ENCODE measurements around the gene MAPK8IP1.

The MAPK8IP1 gene

DNA sequence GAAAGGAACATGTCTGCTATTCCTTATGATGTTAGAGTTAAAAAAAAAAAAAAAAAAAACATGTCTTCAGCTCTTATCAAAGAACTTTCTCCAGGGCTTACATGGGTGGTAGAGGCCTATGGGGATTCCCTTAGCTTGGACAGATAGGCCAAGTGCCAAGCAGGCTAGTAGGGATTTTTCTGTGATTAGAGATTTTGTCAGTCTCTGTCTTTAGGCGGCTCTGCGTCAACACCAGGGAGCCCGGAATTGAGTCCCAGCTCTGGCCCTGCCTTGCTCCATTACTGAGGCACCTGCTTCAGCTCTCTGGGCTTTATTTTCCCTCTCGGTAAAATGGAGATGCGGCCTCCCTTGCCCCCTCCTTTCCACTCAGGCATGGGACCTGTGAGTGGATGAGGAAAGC lies 25.1 kb upstream of the MAPK8IP1 start:
- no peak for DNase-seq

DNA sequence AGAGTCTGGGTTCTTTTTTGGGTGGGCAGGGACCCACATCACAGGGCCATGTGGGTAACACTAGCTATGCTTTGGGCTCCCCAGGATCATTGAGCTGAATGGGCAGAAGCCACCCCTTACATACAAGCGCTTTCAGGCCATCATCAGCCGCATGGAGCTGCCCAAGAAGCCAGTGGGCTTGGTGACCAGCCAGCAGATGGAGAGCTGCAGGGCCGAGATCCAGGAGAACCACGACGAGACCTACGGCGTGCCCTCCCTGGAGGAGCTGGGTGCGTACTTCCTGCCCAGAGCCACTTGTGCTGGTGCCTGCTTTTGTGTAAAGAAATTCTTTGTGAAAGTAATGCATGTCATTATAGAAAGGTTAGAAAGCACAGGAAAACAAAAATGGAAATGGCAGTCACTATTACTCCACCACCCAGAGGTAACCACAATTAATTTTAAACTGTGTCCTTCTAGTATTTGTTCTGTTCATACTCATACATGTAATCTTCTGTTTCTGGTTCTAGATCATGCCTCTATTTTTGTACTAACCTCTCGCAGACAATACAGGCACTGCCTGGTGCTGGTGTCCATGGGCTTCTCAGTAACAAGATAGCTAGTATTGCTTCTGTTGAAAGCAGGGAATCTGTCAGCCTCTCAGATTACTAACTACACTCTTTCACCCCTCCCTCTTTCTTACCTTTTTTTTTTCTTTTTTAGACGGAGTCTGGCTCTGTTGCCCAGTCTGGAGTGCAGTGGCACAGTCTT lies 24.5 kb upstream of the MAPK8IP1 start:
- DNase-seq: no peak

DNA sequence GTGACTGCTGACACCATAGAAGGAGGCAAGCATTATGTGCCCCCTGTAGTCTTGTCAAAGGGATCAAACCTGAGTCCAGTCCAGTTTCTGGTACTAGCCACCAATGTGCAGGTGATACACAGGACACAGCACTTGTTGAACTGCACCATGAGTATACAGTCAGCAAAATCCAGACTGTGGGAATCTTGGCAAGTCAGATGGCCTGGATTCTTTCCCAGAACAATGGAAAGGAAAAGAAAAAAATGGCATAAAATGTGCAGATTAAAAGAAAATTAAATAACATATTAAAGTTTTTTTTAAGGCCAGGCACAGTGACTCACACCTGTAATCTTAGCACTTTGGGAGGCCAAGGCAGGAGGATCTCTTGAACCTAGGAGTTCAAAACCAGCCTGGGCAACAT lies 21.4 kb upstream of the MAPK8IP1 start:
- DNase-seq: no peak

DNA sequence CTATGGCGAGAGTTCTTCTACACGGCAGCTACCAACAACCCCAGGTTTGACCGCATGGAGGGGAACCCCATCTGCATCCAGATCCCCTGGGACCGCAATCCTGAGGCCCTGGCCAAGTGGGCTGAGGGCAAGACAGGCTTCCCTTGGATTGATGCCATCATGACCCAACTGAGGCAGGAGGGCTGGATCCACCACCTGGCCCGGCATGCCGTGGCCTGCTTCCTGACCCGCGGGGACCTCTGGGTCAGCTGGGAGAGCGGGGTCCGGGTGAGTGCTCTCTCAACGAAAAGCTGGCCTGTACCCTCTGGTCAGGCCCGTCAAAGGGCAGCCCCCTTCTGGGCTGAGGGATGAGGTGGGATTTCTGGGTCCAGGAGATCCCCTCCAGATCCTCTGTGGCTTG lies 15.9 kb upstream of the MAPK8IP1 start:
- no peak for DNase-seq

DNA sequence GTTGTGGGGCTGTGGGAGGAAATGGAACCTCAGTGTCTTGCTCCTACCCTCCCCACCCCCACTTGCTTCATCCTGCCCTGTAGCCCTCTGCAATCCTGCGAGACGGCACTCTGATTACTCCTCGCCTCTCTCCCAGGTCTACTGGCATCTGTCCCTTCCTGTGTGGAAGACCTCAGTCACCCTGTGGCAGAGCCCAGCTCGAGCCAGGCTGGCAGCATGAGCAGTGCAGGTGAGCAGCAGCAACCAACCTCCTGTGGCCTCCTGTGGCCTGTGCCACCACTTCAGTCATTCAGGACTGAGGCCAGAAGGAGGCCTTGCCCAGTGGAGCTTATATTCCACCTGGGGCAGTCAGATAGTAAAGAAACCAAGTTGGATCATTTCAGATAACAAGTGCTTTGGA lies 14.7 kb upstream of the MAPK8IP1 start:
- DNase-seq: no peak

DNA sequence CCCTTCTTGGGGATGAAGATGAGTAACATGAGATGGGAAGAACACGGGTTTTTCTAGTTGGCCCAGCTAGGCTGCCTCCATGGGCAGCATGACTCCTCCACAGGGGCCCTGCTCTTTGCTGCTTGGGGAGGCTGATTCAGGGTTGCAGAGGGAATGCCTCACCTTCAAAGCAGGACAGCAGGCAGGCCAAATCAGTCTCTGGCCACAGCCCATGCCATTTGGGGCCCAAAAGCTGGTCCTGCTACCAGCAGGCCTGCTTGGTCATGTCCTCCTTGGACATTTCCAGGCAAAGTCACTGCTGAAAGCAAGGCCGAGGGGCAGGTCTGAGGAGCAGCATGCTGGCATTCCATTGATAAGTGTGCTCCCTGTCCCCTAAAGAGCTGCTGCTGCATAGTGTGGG lies 13.8 kb upstream of the MAPK8IP1 start:
- no peak for DNase-seq

DNA sequence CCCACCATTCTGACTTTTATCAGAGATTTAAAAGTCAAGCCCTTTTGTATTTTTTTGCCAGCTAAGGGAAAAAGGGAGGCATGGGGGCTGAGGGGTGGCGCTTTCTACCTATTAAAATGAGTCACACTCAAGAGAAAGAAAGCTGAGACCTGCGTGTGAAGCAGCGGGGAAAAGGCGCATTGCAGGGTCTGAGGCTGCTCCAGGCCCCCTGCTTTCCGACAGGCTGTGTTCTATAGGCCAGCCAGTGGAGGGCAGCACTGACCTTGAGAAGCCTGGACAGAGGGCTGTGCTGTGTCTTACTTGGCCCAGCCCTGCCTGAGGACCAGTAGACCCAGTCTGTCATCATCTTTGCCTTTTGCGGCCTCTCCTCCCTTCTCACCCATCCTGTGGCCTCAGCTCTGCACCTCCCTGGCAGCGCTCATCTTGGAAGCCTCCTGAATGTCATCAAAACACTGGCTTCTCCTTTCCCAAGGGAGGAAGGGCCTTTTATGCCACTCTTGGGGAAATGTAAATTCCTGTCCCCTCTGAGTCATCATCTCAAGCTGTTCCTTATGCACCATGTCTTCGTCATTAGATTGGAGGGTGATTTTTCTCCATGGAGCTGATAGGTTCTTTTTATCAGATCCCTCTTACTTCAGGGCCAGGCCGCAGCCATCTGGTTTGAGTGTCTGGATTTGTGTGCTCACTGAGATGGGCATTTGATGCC lies 12.6 kb upstream of the MAPK8IP1 start:
- no peak for DNase-seq

DNA sequence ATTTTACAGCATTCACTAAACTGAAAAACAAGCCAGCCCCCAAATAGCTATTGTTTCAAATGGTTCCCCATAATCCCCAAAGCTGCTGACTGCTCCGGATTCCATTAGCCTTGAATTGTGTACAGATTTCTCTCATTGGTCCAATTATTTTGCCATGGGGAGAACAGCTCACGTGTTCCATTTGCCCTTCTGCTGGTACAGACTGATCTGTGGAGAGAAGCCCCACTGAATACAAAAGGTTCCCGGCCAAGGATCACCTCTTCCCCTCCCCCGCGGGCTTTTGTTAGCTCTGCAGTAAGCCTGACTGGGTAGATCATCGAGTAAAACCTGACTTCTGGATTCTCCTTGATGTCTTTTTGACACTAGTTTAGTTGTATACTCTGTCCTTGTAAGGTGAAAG lies 9.1 kb upstream of the MAPK8IP1 start:
- DNase-seq: no peak

DNA sequence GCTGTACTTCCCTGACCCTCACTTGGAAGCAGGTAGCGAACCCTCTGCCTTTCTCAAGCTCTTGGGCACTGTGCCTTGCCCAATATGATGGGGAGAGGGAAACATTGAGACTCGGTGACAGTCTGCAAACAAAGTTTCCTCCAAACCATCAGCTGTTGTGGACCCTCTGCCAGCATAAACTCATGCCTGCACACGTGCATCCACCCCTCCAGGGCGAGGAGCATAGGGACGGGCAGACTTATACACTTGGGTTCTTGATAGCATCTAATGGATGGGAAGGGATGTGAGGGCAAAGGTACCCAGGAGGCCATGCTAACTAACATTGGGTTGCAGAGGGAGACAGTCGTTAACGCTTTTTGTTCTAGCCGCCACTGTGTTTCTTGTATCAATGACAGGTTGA lies 8.2 kb upstream of the MAPK8IP1 start:
- DNase-seq: no peak

DNA sequence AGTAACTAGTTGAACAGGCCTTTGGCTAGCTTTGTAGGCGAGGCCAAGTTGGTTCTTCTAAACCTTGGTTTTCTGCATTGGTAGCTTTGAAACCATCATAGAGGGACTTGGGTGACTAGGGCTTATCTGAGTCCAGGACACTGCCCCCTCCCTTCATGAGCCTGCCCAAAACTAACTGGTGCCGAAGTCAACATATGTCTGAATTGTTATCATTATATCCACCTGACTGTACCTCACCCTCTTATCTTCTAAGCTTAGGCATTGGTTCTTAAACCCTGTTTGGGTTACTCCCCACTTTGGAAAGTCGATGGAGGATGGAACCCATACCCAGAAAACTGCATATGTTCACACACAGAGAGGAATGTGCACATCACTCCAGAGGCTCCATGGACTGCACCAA lies 7.6 kb upstream of the MAPK8IP1 start:
- no peak for DNase-seq

DNA sequence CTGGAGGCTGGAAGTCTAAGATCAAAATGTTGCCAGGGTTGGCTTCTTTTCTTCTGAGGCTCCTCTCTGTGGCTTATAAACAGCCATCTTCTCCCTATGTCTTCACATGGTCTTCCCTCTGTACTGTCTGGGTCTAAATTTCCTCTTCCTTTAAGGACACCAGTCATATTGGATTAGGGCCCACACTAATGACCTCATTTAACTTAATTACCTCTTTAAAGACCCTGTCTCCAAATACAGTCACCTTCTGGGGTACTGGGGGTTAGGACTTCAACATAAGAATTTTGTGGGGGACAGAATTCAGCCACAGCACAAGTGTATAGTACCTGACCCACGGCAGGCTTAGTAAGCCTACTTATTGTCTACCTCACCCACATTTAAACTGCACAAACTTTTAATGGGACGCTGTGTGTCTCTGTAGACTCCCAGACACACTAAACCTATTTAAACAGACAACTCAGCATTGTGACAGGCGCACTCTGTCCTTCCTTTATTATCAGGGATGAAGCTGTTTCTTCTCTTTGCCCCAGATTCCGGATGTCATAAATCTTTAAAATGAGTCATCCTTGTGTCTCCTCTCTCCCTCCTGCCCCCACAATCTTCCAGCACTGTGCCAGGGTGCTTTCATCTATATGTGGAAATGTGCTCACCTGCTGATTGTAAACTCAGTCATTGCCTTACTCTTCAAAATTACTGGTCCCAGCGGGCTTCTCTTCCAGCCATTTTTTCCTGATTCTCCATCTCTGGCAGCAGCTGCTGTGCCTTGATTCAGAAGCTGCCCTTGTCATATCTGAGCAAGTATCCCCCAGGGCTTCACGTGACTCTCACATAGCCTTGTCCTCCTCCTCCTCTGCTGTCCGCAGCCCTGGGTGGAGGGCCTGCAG lies 5.4 kb upstream of the MAPK8IP1 start:
- DNase-seq: no peak

DNA sequence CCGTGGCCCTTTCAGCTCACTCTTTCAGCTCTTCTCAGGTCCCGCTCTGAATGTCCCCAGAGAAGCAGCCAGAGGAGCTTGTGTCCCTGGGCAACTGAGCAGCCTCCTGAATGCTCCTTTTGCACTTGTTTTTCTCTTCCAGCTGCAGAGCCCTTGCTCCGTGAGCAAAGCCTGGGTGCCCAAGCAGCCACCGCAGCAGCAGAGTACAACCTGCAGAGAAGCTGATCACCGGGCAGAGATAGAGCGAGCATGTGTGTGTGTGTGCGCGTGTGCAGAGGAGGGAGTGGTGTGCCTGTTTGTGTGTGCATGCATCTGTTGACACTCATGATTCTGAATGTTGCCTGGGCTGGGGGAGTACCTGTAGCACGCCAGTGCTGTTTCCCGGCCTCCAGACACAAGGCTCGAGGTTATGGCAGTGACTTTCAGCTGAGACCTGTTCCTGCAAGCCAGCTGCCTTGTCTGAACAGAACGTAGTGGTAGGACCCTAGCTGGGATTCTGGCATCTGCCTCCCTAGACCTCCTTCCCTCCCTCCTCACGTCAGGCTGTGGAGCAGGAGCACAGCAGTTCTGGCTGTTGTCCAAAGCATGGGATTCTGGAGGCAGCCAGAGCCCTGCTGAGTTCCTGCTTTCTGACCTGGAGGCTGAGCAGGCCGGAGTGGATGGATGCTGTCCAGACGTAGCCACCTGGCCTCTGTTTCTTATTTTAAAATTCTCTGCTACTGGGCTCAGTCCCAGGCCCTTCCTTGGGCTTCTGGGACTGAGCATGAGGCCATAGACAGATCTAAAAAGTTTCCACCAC lies 4.5 kb upstream of the MAPK8IP1 start:
- peak; percentile 67 for DNase-seq

DNA sequence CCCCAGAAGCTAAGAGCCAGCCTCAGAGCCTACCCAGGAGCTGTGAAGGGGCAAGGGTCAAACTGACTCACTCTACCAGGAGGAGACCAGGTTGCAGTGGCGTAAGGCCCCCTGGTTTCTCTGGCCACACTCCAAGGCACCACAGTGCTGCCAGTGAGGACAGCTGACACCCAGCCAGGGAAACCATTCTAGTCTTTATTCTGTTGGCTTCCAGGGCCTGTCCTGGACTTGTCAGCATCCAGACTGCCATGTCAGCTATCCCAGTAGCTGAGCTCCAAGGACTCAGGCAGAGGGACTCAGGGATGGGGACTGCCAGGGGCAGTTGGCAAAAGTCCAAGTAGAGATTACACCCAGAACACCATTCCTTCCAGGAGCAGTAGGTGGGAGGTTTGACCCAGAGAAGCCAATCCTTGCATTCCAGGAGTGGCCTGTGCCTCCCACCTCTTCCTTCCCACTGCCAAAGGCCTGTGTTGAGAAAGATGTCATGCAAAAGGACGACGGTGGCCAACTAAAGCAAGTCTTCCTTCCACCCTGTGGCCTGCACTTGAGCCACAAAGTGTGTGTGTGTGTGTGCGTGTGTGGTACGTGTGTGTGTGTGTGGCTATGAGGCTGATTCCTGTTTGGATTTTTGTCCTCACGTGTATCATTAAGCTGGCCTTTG lies 3.6 kb upstream of the MAPK8IP1 start:
- DNase-seq: no peak

DNA sequence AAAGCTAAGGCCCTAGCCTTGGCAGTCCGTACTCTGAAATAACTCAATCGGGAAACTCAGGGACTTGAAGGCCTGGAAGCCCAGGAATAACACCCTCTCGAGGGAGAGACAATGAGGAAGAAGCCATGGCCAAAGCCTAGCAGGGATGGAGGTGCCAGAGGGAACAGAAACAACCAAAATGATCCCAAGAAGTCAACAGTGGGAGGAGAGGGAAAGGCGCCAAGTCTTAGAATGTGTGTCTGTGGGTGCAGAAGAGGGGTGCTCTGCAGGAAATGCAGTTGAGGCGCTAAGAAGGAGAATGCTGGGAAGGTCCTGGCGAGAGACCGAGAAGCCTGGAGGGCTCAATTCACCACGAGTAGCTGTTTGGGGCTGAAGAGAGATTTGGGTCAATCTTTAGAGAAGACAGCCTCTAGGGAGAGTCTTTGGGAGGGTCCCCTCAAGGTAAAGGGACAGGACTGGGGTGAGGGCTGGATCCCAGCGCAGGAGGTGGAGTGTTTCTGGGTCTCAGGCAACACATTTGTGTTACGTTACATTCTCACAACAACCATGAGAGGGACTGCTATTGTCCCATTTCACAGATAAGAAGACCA lies 760 bp upstream of the MAPK8IP1 start:
- no peak for DNase-seq

DNA sequence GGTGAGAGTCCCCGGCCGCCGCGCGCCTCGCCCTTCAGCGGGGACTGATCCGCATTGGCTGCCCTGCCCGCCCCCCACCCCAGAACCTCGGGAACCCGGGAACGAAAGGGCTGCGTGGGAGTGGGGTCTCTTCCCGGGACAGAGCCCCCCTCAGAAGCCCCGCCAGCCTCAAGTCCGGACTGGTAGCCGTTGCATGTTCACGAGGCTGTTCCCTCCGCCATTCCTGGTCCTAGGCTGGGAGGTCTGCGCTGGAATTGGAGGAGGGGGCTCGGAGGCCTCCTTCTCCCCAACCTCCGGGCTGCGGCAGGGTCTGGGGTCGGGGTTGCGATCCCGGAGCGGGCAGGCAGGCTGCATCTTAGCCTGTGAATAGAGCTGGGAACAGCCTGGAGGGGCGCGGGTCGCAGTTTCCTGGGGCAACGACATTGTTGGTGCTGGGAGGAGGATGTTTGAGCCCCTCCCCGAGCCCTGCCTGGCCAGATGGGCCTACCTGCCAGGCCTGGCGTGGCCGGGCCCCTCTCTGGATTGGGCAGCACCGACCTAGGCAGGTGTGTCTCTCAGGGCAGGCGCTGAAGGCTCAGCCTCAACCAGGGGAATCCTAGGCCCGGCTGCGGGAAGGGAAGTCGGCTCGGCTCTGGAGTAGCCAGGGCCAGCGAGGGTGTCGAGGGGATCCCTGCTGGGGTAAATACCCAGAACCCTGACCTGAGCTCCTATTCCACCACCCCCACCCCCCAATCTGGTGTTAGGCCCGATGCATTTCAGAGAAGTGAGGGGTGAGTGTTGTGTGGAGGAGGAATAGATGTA lies 670 bp downstream of the MAPK8IP1 start:
- no peak for DNase-seq

DNA sequence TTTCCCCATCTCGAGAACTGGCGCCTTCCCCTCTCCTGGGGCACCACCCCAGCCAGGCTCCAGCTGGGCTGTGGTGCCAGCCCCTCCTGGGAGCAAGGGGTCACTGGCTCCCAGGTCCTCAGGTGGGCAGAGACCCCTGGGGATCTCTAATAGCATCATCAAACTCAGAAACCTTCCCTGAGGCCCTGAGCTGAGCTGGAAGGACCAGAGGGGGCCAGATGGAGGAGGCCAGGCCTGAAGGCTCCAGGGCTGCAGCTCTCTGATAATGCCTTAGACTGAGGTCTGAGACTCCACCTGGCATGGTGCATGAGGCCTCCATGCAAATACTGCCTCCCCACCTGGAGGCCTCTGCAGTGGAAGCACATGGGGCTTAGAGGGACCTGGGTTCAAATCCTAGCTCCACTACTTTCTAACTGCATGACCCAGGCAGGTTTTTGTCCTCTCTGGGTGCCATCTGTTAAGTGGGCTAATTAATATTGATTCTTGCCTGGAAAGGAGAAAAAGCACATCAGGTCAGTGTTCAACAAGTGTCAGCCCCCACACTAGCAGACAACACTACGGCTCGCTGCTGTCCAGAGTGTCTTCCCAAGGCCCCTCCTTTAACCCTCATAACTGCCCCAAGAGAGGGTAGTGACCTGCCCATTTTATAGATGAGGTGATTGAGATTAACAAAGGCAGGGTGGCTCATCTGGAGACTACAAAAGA lies 1.5 kb downstream of the MAPK8IP1 start:
- no peak for DNase-seq

DNA sequence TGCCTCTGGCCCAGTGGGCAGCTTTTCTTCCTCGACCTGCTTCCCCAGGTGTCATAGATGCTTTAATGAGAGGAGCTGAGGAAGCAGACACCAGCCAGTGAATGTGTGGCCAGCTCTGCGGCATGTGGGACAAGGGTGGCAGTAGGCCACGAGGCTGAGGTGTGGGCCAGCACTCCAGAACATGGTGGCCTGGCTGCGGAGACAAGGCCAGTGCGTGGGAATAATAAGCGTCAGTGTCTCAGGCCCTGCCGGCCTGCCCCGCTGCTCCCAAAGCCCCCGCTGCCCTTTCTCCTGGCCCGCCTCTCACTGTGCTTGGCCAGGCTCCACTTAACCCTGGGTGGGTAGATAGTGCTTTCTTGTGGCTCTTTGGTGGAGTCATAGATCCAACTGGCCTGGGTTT lies 2.1 kb downstream of the MAPK8IP1 start:
- no peak for DNase-seq

DNA sequence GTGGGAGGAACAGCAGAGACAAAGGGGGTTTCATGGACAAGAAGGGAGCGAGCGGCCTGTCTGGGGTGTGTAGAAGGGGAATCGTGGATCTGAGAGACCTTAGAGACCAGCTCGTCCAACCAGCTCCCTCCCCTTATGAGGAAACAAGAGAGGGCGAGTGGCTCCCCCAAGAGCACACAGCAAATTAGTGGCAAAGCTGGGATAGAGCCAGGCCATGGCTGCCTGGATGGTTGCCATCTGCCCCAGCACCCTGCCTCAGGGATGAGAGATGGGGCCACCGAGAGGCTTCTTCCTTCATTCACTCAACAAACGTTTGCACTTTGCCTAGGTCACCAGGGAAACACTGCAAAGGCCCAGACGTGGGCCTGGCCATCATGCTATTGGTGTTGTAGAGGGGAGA lies 4.1 kb downstream of the MAPK8IP1 start:
- no peak for DNase-seq

DNA sequence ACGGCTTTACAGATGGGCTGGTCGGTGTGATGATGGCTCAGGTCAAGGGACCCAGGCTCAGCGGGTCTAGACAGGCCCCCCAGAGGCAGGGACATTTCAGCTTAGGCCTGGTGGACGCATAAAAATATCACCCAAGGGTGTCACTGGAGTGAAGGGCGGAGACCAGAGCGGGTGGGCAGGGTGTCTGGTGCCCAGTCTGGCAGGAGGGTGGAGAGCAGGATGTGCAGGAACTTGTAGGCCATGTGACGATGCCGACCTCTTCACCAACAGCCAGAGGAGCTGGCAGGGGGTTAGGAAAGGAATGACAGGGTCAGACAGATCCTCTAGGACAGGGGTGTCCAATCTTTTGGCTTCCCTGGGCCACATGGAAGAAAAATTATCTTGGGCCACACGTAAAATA lies 4.5 kb downstream of the MAPK8IP1 start:
- no peak for DNase-seq

DNA sequence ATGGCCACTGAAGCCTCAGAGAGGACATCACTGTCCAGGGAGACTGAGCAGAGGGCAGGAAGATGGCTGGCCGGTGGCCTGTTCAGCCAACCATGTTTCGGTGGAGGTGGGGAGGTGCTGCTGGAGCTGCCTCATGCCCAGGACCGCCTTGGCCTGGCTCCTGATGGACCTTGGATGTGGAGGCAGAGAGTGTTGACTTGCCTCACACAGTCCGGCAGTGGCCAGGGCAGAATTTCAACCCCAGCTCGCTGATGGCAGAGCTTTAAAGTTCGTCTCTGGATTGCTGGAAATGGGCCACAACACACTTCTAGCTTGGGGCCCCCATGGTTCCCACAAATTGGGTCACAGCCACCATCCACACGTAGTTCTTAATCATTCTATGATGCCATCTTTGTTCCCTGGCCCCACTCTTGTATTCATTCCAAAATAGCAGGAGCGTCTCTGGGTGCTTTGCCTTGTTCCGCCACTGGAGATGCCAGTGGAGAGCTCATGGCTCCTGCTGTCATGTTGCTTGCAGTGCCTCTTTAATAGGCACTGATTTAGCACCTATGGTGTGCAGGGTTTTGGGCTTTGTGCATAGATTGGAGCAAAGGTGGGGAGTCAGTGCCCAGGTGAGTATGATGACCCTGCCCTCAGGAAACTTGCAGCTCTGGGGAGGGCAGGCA lies 5.6 kb downstream of the MAPK8IP1 start:
- no peak for DNase-seq

Data from NCI-H2171 (cell line).